IMR-90 (cell line): ENCODE results near the gene TENM4. TPM values are rescaled to one million over a fixed set of nuclear protein-coding genes. Genes with fewer than 3 reads are reported as not detected.

ENCODE experiments used
- ATAC-seq: fragments of 200-7000 bp; cut with Tn5 transposase; 2 replicates; pipeline ENCODE4 v1.9.1; 2020; ENCODE audit warnings: low read depth, mild to moderate bottlenecking, moderate library complexity
- BruUV-seq: library from RNA; stranded (reverse); fragments of 400-500 nt; replicated peaks from 2 replicates; lab custom pipeline; 2021; lab: Mats Ljungman, UMichigan
- CTCF ChIA-PET: fragments of 300-600 bp; formaldehyde crosslinking; extraction: SDS; loops from one replicate; lab custom pipeline; 2021; ENCODE audit warnings: antibody characterized with exemption; lab: Yijun Ruan, JAX
- POLR2A ChIA-PET: fragments of 300-600 bp; sonication (Branson Sonifier 250); formaldehyde crosslinking; loops from one replicate; lab custom pipeline; 2022; ENCODE audit warnings: antibody characterized with exemption; ENCODE audit not compliant: unreplicated experiment; lab: Charles Lee
- DNase-seq: peaks from one replicate; pipeline ENCODE4 v3.0.0; 2013
- H2AFZ ChIP-seq: replicated peaks from 2 replicates; pipeline ENCODE3; 2013; ENCODE audit warnings: low read length, mild to moderate bottlenecking; ENCODE audit not compliant: poor library complexity
- H2AK5ac ChIP-seq: 2 replicates; pipeline ENCODE4 v1.6.1; 2013; ENCODE audit warnings: low read depth, low read length, inconsistent platforms
- H2AK9ac ChIP-seq: replicated peaks from 2 replicates; pipeline ENCODE3; 2013; ENCODE audit warnings: mild to moderate bottlenecking, low read depth, low read length, moderate library complexity; ENCODE audit not compliant: poor library complexity
- H2BK120ac ChIP-seq: 2 replicates; pipeline ENCODE4 v1.6.1; 2013; ENCODE audit warnings: low read depth, low read length, inconsistent platforms
- H2BK15ac ChIP-seq: 3 replicates; pipeline ENCODE4 v1.6.1; 2013; ENCODE audit warnings: low read depth, low read length, inconsistent platforms
- H2BK20ac ChIP-seq: 2 replicates; pipeline ENCODE4 v1.6.1; 2013; ENCODE audit warnings: low read depth, mild to moderate bottlenecking, inconsistent platforms, low read length, moderate library complexity
- H2BK5ac ChIP-seq: 2 replicates; pipeline ENCODE4 v1.6.1; 2013; ENCODE audit warnings: mild to moderate bottlenecking, low read depth, low read length, inconsistent platforms; ENCODE audit not compliant: poor library complexity, severe bottlenecking
- H3K14ac ChIP-seq: replicated peaks from 2 replicates; pipeline ENCODE4 v1.6.1; 2013; ENCODE audit warnings: low read depth, low read length, inconsistent platforms
- H3K18ac ChIP-seq: 2 replicates; pipeline ENCODE4 v1.6.1; 2013; ENCODE audit warnings: low read depth, low read length, control low read depth
- H3K23ac ChIP-seq: 2 replicates; pipeline ENCODE4 v1.6.1; 2013; ENCODE audit warnings: low read depth, low read length, inconsistent platforms
- H3K27ac ChIP-seq: 2 replicates; pipeline ENCODE4 v1.5.1; 2013; ENCODE audit warnings: mild to moderate bottlenecking, control low read depth, low read length; ENCODE audit not compliant: insufficient read depth
- H3K27me3 ChIP-seq: 2 replicates; pipeline ENCODE4 v1.6.1; 2013; ENCODE audit warnings: low read length; ENCODE audit not compliant: control insufficient read depth, insufficient read depth
- H3K36me3 ChIP-seq: 2 replicates; pipeline ENCODE4 v1.6.1; 2013; ENCODE audit warnings: low read length, mixed read lengths; ENCODE audit not compliant: control insufficient read depth, insufficient read depth
- H3K4ac ChIP-seq: 2 replicates; pipeline ENCODE4 v1.6.1; 2013; ENCODE audit warnings: low read depth, low read length, inconsistent platforms
- H3K4me1 ChIP-seq: 2 replicates; pipeline ENCODE4 v1.6.1; 2013; ENCODE audit warnings: low read length, mixed read lengths; ENCODE audit not compliant: control insufficient read depth, insufficient read depth
- H3K4me2 ChIP-seq: 2 replicates; pipeline ENCODE4 v1.6.1; 2013; ENCODE audit warnings: low read depth, mild to moderate bottlenecking, control low read depth, low read length, moderate library complexity
- H3K4me3 ChIP-seq: 2 replicates; pipeline ENCODE4 v1.5.1; 2013; ENCODE audit warnings: low read depth, mild to moderate bottlenecking, control low read depth, low read length, moderate library complexity; ENCODE audit not compliant: insufficient read depth
- H3K56ac ChIP-seq: 2 replicates; pipeline ENCODE4 v1.6.1; 2013; ENCODE audit warnings: low read length, inconsistent platforms; ENCODE audit not compliant: insufficient read depth; ENCODE audit errors: extremely low read depth
- H3K79me1 ChIP-seq, 2 experiments: 2 replicates each; pipeline ENCODE4 v1.6.1; 2013; ENCODE audit warnings: low read length in 2 of 2, inconsistent platforms in 1 of 2, low read depth in 1 of 2
- H3K9ac ChIP-seq: 2 replicates; pipeline ENCODE4 v1.6.1; 2013; ENCODE audit warnings: low read depth, low read length, control low read depth
- H3K9me1 ChIP-seq: 2 replicates; pipeline ENCODE4 v1.6.1; 2013; ENCODE audit warnings: low read length, inconsistent platforms; ENCODE audit not compliant: insufficient read depth
- H3K9me3 ChIP-seq: 2 replicates; pipeline ENCODE4 v1.6.1; 2013; ENCODE audit warnings: low read length; ENCODE audit not compliant: control insufficient read depth, insufficient read depth
- H4K20me1 ChIP-seq: 2 replicates; pipeline ENCODE4 v1.6.1; 2013; ENCODE audit warnings: low read length, inconsistent platforms; ENCODE audit not compliant: insufficient read depth
- H4K5ac ChIP-seq: 2 replicates; pipeline ENCODE4 v1.6.1; 2013; ENCODE audit warnings: mild to moderate bottlenecking, low read depth, low read length, control low read depth
- H4K8ac ChIP-seq, 2 experiments: 2 replicates each; pipeline ENCODE4 v1.6.1; 2013; ENCODE audit warnings: low read depth in 2 of 2, low read length in 2 of 2, control low read depth in 1 of 2, inconsistent platforms in 1 of 2
- H4K91ac ChIP-seq: 2 replicates; pipeline ENCODE4 v1.6.1; 2013; ENCODE audit warnings: low read depth, low read length, inconsistent platforms; ENCODE audit not compliant: insufficient read depth
- BHLHE40 ChIP-seq: fragments of 150-350 bp; IDR thresholded peaks from 2 replicates; pipeline ENCODE4 v1.6.1; 2016; ENCODE audit warnings: mild to moderate bottlenecking, low read depth, low read length
- CEBPB ChIP-seq: IDR thresholded peaks from 2 replicates; pipeline ENCODE4 v1.6.1; 2012; ENCODE audit warnings: low read depth, low read length, improper control_type of control experiment
- CHD1 ChIP-seq: IDR thresholded peaks from 2 replicates; pipeline ENCODE4 v1.6.1; 2012; ENCODE audit warnings: low read depth, low read length, improper control_type of control experiment
- CTCF ChIP-seq: conservative IDR thresholded peaks from 2 replicates; pipeline ENCODE4 v1.5.1; 2012; ENCODE audit warnings: mild to moderate bottlenecking, low read depth, low read length, improper control_type of control experiment
- ELK1 ChIP-seq: fragments of 150-350 bp; IDR thresholded peaks from 2 replicates; pipeline ENCODE4 v1.6.1; 2016; ENCODE audit warnings: low read depth, mild to moderate bottlenecking, low read length, moderate library complexity, borderline replicate concordance
- FOS ChIP-seq: fragments of 150-350 bp; IDR thresholded peaks from 2 replicates; pipeline ENCODE4 v1.6.1; 2016; ENCODE audit warnings: low read depth, low read length
- MAFK ChIP-seq: IDR thresholded peaks from 2 replicates; pipeline ENCODE4 v1.6.1; 2012; ENCODE audit warnings: low read depth, low read length, improper control_type of control experiment
- MAZ ChIP-seq: IDR thresholded peaks from 2 replicates; pipeline ENCODE4 v1.6.1; 2012; ENCODE audit warnings: low read depth, mild to moderate bottlenecking, low read length, improper control_type of control experiment, moderate library complexity, borderline replicate concordance
- MXI1 ChIP-seq: IDR thresholded peaks from 2 replicates; pipeline ENCODE4 v1.6.1; 2012; ENCODE audit warnings: low read depth, mild to moderate bottlenecking, low read length, moderate library complexity, borderline replicate concordance
- NFE2L2 ChIP-seq: fragments of 150-350 bp; IDR thresholded peaks from 2 replicates; pipeline ENCODE4 v1.6.1; 2016; ENCODE audit warnings: low read depth, mild to moderate bottlenecking, low read length
- POLR2A ChIP-seq: IDR thresholded peaks from 2 replicates; pipeline ENCODE4 v1.6.1; 2012; ENCODE audit warnings: mild to moderate bottlenecking, low read depth, low read length
- RAD21 ChIP-seq: IDR thresholded peaks from 2 replicates; pipeline ENCODE4 v1.6.1; 2012; ENCODE audit warnings: low read length, improper control_type of control experiment
- RCOR1 ChIP-seq: IDR thresholded peaks from 2 replicates; pipeline ENCODE4 v1.6.1; 2012; ENCODE audit warnings: mild to moderate bottlenecking, low read length, improper control_type of control experiment; ENCODE audit not compliant: insufficient replicate concordance
- RFX5 ChIP-seq: IDR thresholded peaks from 2 replicates; pipeline ENCODE4 v1.8.0; 2012; ENCODE audit warnings: low read depth, mild to moderate bottlenecking, low read length, moderate library complexity
- SMC3 ChIP-seq: fragments of 150-350 bp; IDR thresholded peaks from 2 replicates; pipeline ENCODE4 v1.6.1; 2016; ENCODE audit warnings: low read depth, mild to moderate bottlenecking, antibody characterized with exemption, low read length, moderate library complexity
- WGBS, 2 experiments: methylation state at CpG; one replicate each; pipeline versions ENCODE4 v1.1.5 to v1.1.7; 2013; ENCODE audit warnings: missing lambda C conversion rate in 2 of 2; ENCODE audit not compliant: insufficient read length in 1 of 2; ENCODE audit errors: extremely low coverage in 2 of 2; 5-methylcytosine and 5-hydroxymethylcytosine counted together
- dilution Hi-C: fragments of 300-500 bp; cut with HindIII; formaldehyde crosslinking; loops from one replicate; pipeline ENCODE4 v1.14.3; 2018; ENCODE audit warnings: low sequenced_read_pairs; ENCODE audit not compliant: unreplicated experiment
- in situ Hi-C: fragments of 300-500 bp; cut with MboI; formaldehyde crosslinking; loops from 3 replicates; pipeline ENCODE4 v1.14.3; 2019; ENCODE audit warnings: low sequenced_read_pairs, inconsistent platforms, mixed read lengths
- intact Hi-C: fragments of 100-400 bp; cut with micrococcal nuclease; formaldehyde crosslinking; loops from 2 replicates; pipeline ENCODE4 v1.10.0; 2022
- polyA plus RNA-seq, 3 experiments: library from polyadenylated mRNA; depleted of rRNA; stranded (reverse); fragments of >200 nt; gene quantifications; 2 replicates each; pipeline ENCODE4 v1.2.3, GENCODE V29; 2012; ENCODE audit warnings: low replicate concordance in 1 of 3
- total RNA-seq: library from RNA; depleted of rRNA; stranded (reverse); fragments of >200 nt; gene quantifications from 2 replicates; pipeline ENCODE4 v1.2.3, GENCODE V29; 2012
- TF ChIP-seq, protein P1 (sequence below): fragments of 150-350 bp; IDR thresholded peaks from 2 replicates; pipeline ENCODE4 v1.6.1; 2017; ENCODE audit warnings: mild to moderate bottlenecking, antibody characterized with exemption, low read length, low read depth

Gene TENM4
- total and polyA plus RNA-seq, 2 of the 4 experiments (the other 2 are of a cell fraction), result 7.4 to 9.0 TPM

DNA sequence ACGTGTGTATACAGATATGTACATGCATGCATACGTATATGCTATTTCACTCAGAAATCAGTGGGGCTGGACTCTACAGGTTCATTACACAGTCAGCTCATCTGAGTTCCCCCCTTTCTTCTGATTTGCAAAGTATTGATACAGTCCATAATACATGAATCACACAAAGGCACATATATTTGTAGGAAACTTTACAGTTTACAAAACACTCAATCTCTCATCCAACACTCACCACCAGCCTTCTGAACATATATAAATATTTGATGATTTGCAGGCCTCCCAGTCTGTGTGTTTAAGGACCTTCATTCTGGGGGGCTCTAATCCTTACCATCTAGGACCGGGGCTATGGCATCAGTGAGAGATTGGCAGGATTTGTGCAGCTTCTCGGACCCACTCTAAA, 293.8 kb downstream of the TENM4 start:
- Histone ChIP-seq H3K4me2 (no peak overlapping the region), H3K9ac (no peak overlapping the region), H2AK9ac (no peak overlapping the region), H3K9me1 (no peaks in the 10 kb centered on the region), H3K36me3 (no peaks in the 10 kb centered on the region; the same call in 1 of the 2 replicates), H2AK5ac (no peak overlapping the region), H3K23ac (no peak overlapping the region), H2BK5ac (no peak overlapping the region), H3K27me3 (no peaks in the 10 kb centered on the region), H3K27ac (no peak overlapping the region), H3K4me3 (no peak overlapping the region), H3K9me3 (no peaks in the 10 kb centered on the region), H4K8ac (no peak overlapping the region), H4K5ac (no peak overlapping the region), H4K20me1 (no peaks in the 10 kb centered on the region), H2BK120ac (no peak overlapping the region), H2BK20ac (no peak overlapping the region), H3K4ac (no peak overlapping the region), H3K56ac (no peak overlapping the region), H3K79me1 (no peaks in the 10 kb centered on the region; a peak in 1 of 4 replicates), H3K4me1 (peaks cover 2% of the 10 kb centered on the region; the same call in 1 of the 2 replicates), H4K91ac (no peak overlapping the region), H2BK15ac (no peak overlapping the region), H2AFZ (no peak overlapping the region), H3K18ac (no peak overlapping the region), H3K14ac (no peak overlapping the region)
- TF ChIP-seq BHLHE40 (no peak), MAZ (no peak), NFE2L2 (no peak), MXI1 (no peak), RAD21 (no peak), POLR2A (no peak), MAFK (no peak), CEBPB (no peak), CHD1 (no peak), SMC3 (no peak), CTCF (no peak), FOS (no peak), RFX5 (no peak), RCOR1 (no peak), ELK1 (no peak)
- TF ChIP-seq, protein P1, sequence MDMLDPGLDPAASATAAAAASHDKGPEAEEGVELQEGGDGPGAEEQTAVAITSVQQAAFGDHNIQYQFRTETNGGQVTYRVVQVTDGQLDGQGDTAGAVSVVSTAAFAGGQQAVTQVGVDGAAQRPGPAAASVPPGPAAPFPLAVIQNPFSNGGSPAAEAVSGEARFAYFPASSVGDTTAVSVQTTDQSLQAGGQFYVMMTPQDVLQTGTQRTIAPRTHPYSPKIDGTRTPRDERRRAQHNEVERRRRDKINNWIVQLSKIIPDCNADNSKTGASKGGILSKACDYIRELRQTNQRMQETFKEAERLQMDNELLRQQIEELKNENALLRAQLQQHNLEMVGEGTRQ, result no peak
- intact Hi-C loops, result no loop called here
- WGBS, 2 experiments, result 100% methylated on average over 1 of the region's 4 CpGs; no CpG with 5 or more reads in 1 of the 2 experiments
- DNase-seq, result no peak
- BruUV-seq, result no TSS peak
- no peak for ATAC-seq
- dilution Hi-C loops, result no loop called here
- ChIA-PET POLR2A (no interaction called here), CTCF (no interaction called here)
- in situ Hi-C loops, result no loop called here
